ENCODE results near the gene RIC3. TPM values are rescaled to one million over a fixed set of nuclear protein-coding genes. Genes with fewer than 3 reads are reported as not detected.

Gene RIC3
- total RNA-seq, 1 donor from 2014 or later = 12.9 TPM

GRCh38 chr11:8085011-8085645 lies 83.7 kb downstream of the RIC3 start:
- no peaks in the 10 kb centered on the region for H3K36me3 ChIP-seq
- no peaks in the 10 kb centered on the region for H3K9me3 ChIP-seq (replicated peaks)
- peaks cover 7% of the 10 kb centered on the region for H3K27me3 ChIP-seq (ENCODE audit: low read depth)
- DNase-seq = no peak
- H3K4me3 ChIP-seq = no peak overlapping the region
- peaks cover 70% of the 10 kb centered on the region for H3K4me1 ChIP-seq
- H3K27ac ChIP-seq (replicated peaks) = peak overlapping the region; percentile 51
- TF ChIP-seq CTCF (IDR thresholded peaks at IDR 0.05; ENCODE audit: borderline replicate concordance) = no peak
- intact Hi-C loops (cut with micrococcal nuclease) = no loop called here

- DNase-seq = no peak
- no peak for TF ChIP-seq CTCF (IDR thresholded peaks at IDR 0.05; ENCODE audit: borderline replicate concordance)
- intact Hi-C loops (cut with micrococcal nuclease) = no loop called here
- H3K36me3 ChIP-seq = no peaks in the 10 kb centered on the region
- no peaks in the 10 kb centered on the region for H3K9me3 ChIP-seq (replicated peaks)
- peaks cover 70% of the 10 kb centered on the region for H3K4me1 ChIP-seq
- peaks cover 7% of the 10 kb centered on the region for H3K27me3 ChIP-seq (ENCODE audit: low read depth)
- H3K4me3 ChIP-seq = no peak overlapping the region
- peak overlapping the region; percentile 42 for H3K27ac ChIP-seq (replicated peaks)
Measured at GRCh38 chr11:8084352-8084751, 84.5 kb downstream of the RIC3 start.

- Histone ChIP-seq H3K4me3 (no peak overlapping the region), H3K9me3 (replicated peaks) (no peaks in the 10 kb centered on the region), H3K27ac (replicated peaks) (peak overlapping the region; percentile 42), H3K36me3 (no peaks in the 10 kb centered on the region), H3K4me1 (peaks cover 70% of the 10 kb centered on the region), H3K27me3 (ENCODE audit: low read depth) (peaks cover 7% of the 10 kb centered on the region)
- no peak for TF ChIP-seq CTCF (IDR thresholded peaks at IDR 0.05; ENCODE audit: borderline replicate concordance)
- DNase-seq = no peak
- intact Hi-C loops (cut with micrococcal nuclease) = no loop called here
Measured at GRCh38 chr11:8083871-8084281, 84.9 kb downstream of the RIC3 start.

- Histone ChIP-seq H3K9me3 (replicated peaks) (no peaks in the 10 kb centered on the region), H3K27ac (replicated peaks) (peak overlapping the region; percentile 42), H3K4me1 (peaks cover 70% of the 10 kb centered on the region), H3K4me3 (no peak overlapping the region), H3K27me3 (ENCODE audit: low read depth) (peaks cover 7% of the 10 kb centered on the region), H3K36me3 (no peaks in the 10 kb centered on the region)
- no peak for DNase-seq
- intact Hi-C loops (cut with micrococcal nuclease) = no loop called here
- TF ChIP-seq CTCF (IDR thresholded peaks at IDR 0.05; ENCODE audit: borderline replicate concordance) = no peak
Measured at GRCh38 chr11:8083088-8083395, 85.8 kb downstream of the RIC3 start.

- peak overlapping the region; percentile 73 for H3K4me3 ChIP-seq
- H3K27ac ChIP-seq (replicated peaks) = peak overlapping the region; percentile 42
- no peaks in the 10 kb centered on the region for H3K36me3 ChIP-seq
- H3K4me1 ChIP-seq = peaks cover 68% of the 10 kb centered on the region
- intact Hi-C loops (cut with micrococcal nuclease) = no loop called here
- peaks cover 7% of the 10 kb centered on the region for H3K27me3 ChIP-seq (ENCODE audit: low read depth)
- TF ChIP-seq CTCF (IDR thresholded peaks at IDR 0.05; ENCODE audit: borderline replicate concordance) = no peak
- no peak for DNase-seq
- H3K9me3 ChIP-seq (replicated peaks) = no peaks in the 10 kb centered on the region
Measured at GRCh38 chr11:8082391-8083087, 86.3 kb downstream of the RIC3 start.

Measured in left ventricle myocardium inferior (tissue), 1 donor.